HG03066 (cell line): ENCODE data around the gene GDPGP1.
A peak's percentile ranks its signal among the peaks of the same experiment; 100 is the strongest.
"Not testable (repeated sequence)": the region's sequence is repeated elsewhere in the genome, so short reads cannot be mapped to it uniquely, and the experiment has no call there.

Experiments
- ATAC-seq: cut with Tn5 transposase; IDR thresholded peaks from one replicate; pipeline ENCODE4 v1.9.1; 2021; ENCODE audit warnings: low read depth; ENCODE audit not compliant: unreplicated experiment

GDPGP1 gene, protein sequence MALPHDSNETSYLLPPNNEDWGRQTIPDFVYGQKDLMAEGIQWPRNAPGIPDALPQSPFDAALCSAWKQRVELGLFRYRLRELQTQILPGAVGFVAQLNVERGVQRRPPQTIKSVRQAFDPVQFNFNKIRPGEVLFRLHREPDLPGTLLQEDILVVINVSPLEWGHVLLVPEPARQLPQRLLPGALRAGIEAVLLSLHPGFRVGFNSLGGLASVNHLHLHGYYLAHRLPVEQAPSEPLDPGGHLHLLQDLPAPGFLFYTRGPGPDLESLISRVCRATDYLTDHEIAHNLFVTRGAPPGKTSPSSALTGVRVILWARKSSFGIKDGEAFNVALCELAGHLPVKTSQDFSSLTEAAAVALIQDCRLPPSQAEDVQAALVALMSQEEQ

DNA sequence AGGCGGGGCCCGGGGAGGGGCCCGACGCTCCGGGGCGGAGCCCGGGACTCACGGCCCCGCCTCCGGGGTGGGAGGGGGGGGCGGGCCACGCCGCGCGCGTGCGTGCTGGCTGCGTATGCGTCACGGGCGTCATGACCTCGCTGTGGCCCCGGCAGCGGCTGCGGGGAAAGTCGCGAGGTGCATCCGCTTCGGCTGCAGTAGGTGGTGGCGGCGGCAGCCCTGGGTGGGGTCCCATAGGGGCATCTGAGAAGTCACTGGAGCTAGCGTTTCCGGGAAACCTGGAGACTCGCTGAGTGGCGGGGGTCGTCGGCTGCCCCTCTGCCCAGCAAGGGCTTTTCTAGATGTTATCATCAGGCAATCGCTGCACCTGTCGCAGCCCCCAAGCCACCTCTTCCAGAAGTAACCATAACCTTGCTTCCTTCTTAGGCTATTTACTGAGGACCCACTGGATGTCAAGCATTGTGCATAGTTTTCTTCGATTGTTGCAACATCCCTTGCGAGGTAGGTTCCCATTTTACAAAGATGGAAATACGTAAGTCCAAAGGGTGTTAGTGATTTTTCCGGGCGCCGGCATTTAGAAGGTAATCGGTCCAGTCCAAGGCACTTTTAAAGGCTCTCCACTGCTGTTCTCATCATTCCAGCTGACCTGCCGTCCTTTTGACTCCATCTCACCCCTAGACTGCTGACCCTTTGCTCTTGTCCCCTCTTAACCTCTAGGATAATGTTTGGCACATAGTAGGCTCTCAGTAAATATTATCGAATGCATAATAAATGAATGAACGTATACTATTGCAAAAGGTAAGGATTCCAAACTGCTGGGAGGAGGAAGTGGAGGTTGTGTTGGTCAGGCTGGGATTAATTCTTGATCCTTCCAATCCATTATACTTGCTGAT lies at the start of gene GDPGP1:
Gene GDPGP1, plus strand, starts transcription at position 114 of the 893 bp plus-strand sequence. CDS start 6,700 bp downstream, outside the sequence.
- ATAC-seq: peak; percentile 52

DNA sequence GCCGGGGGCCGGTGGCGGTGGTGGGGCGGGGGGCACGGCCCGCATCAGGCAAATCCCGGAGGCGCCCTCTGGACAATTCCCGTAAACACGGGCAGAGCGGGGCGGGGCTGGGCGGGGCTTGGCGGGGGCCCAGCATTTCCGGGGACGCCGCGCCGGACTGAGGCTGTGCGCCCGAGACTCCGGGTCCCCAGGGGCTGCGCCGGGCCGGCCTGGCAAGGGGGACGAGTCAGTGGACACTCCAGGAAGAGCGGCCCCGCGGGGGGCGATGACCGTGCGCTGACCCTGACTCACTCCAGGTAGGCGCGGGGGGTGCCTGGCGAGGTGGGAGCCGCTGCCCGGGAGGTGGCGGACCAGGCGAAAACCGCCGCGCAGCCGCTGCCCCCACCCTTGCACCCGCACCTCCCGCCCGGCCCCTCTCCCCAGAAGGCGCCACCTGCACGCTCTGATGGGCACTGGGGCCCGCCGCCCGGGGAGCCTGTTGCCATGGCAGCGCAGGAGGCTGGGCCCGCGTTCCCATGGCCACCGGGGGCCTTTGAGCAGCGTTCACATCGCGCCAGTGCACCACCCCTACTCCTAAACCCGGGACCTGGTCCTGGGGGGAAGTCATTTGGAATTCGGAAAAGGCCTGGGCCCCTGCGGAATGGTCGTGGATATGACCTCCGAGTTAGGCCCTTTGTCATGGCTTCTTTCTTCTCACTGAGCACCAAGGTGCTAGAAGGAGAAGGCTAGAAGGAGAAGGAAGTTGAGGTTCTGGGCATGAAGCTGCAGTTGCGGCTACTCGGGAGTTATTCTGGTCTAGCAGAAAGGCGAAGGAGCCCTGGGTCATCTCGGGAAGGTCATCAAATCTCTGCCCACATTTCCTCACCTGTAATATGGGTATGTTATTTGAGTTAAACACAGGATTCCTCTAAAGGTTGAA lies 49.0 kb upstream of the GDPGP1 start:
- peak; percentile 53 for ATAC-seq

DNA sequence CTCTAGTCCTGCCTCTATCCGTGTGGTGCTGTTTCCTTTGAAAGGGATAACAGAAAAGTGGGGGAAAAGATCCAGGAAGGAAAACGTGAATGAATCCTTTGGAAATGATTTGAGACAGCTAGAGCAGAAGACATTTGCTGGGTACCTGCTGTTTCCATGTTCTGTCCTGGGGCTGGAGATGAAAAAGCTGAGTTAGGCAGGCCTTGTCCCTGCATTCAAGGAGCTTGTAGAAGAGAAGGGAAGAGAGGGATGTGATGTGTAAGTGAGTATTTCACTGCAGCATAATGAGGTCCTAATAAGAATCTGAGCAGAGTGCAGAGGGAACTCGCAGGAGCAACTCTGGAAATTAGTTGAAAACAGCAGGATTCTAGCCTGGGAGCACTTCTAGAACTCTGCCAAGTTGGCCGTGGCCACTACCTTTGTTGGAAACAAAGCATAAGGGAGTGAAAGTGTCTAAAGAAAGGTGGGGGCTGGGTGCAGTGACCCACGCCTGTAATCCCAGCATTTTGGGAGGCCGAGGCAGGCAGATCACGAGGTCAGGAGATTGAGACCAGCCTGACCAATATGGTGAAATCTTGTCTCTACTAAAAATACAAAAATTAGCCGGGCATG lies 46.6 kb upstream of the GDPGP1 start:
- ATAC-seq: no peak

DNA sequence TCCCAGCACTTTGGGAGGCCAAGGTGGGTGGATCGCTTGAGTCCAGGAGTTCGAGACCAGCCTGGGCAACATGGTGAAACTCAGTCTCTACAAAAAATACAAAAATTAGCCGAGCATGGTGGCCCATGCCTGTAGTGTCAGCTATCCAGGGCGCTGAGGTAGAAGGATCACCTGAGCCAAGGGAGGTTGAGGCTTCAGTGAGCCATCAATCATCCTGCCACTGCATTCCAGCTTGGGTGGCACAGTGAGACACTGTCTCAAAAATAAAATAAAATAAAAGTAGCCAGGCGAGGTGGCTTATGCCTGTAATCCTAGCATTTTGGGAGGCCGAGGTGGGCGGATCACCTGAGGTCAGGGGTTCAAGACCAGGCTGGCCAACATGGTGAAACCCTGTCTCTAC lies 45.9 kb upstream of the GDPGP1 start:
- ATAC-seq: not testable (repeated sequence)

DNA sequence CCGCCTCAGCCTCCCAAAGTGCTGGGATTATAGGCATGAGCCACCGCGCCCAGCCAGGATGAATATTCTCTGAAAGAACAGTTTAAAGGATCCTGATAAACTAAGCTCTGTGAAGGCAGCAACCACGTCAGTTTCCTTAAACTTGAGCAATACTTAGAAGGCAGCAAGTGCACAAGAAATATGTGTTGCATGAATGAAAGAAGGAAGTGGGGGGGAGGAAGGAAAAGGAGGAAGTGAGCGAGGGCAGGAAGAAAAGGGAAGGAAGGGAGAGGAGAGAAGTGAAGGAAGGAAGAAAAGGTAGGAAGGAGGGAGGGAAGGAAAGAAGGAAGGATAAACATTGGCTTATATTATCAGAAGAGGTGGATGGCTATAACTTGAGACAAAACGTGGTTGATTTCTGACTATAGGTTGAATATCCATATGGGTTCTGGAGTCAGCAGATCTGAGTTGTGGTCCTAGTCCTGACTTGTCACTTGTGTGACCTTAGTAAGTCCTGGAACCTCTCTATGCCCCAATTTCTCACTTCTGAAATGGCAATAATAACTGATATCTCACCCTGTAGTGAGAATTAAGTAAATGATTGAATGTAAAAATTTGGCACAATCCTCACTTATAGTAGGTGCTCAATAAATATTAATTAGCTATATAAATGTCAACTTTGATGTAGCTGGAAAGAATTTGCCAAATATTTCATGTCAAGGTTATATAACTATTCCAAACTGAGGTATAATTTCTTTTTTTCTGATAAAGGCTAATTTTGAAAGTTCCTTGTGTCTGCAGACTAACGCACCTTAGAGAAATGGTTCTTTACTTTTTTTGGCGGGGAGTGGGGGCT lies 44.9 kb upstream of the GDPGP1 start:
- ATAC-seq: no peak

DNA sequence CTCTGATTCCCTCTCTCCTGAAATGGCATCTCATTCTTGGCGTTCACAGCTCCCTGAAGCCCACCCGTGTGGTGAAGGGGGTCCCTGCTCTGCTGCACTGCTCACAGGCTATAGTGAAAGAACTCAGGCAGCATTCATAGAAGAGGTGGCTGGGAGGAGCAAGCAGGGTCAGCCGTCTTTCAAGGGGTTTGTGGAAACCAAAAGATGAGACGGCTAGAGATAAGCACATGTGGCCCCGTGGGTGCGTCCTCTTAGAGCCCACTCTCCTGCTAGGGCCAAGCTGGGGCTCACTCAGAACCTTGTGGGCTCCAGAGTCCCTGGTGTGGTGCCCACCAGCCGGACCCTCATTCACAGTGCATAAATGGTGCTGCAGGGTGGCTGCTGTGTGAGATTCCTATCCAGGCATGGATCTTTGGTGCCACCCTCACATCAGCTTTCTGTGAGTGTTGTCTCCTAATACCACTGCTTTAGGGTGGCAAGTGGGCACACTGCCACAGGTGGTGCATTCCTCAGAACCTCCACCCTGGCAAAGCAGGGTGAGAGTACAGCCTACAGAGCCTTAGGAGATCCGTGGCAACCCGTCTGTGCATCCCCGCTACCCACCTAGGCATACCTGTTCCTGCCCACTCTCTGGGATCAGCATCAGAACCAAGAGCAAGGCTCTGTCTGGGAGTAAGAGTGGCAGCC lies 44.1 kb upstream of the GDPGP1 start:
- ATAC-seq: no peak

DNA sequence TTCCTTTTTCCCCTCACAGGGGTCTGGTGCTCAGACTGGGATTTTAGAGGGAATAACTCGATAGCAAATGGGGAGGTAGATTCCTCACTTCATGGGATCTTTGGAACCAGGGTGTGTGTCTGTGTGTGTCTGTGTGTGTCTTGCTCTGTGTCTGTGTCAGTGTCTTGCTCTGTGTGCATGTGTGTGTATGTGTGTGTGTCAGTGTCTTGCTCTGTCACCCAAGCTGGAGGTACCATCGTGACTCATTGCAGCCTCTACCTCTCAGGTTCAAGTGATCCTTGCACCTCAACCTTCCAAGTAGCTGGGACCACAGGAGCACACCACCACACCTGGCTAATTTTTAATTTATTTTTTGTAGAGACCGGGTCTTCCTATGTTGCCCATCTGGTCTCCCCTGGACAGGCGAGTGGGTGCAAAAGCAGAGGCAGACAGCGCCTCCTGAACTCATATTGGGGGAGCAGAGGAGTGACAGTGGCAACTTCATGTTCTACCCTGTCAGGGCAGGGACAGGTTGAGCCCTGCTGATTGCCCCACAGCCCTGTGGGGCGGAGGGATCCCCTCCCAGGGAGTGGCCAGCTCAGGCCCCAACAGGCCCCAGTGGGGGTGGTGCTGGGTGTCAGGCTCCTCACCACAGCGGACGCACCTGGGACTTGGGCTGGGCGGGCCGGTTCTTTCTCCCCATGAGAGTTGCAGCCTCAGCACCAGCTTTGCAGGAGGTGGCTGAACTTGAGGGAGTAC lies 43.2 kb upstream of the GDPGP1 start:
- ATAC-seq: peak; percentile 55

DNA sequence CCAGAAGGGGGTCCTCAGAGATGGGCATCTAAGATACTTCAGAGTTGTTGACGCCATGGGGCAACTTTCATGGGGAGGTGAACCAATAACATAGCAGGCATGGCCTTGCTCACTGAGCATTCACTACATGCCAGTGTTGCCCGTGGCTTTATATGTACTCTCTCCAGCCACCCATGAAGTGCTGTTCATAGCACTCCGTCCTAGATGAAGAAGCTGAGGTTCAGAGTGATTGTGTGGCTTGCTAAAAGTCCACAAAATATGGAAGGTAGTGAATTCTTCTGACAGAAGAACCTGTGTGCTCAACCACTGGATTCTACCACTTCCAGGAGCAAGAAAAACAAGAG lies 42.7 kb upstream of the GDPGP1 start:
- ATAC-seq: peak; percentile 10

DNA sequence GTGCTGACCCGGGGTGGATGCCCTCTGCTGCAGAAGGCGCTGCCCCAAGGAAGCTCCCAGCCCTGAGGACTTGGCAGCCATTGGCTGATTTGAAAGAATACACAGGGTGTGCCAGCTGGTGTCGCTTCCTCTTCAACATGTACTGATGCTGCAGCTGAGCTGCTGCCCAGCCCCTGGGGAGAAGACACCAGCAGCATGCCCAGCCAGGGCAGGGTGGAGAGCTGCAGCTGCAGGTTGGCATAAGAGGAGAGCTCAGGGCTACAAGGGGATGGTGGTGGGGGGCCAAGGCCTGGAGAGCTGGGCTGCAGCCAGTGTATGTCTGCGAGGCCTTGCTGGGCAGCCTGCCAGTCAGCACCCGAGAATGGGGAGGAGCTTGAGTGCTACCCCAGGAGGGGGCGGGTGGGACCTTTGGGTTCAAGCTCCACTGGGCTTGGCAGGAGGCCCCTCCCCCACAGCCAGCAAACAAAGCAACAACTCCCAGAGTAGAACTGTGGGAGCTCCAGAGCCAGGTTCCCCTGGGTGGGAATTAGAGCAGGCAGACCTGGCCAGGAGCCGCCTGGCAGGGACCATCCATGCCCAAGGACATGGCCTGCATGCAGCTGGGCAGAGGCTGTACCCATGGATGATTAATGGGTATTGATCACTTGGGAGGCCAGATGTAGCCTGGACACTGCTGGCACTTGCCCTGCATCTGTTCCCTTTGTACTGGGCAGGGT lies 42.1 kb upstream of the GDPGP1 start:
- ATAC-seq: peak; percentile 65

DNA sequence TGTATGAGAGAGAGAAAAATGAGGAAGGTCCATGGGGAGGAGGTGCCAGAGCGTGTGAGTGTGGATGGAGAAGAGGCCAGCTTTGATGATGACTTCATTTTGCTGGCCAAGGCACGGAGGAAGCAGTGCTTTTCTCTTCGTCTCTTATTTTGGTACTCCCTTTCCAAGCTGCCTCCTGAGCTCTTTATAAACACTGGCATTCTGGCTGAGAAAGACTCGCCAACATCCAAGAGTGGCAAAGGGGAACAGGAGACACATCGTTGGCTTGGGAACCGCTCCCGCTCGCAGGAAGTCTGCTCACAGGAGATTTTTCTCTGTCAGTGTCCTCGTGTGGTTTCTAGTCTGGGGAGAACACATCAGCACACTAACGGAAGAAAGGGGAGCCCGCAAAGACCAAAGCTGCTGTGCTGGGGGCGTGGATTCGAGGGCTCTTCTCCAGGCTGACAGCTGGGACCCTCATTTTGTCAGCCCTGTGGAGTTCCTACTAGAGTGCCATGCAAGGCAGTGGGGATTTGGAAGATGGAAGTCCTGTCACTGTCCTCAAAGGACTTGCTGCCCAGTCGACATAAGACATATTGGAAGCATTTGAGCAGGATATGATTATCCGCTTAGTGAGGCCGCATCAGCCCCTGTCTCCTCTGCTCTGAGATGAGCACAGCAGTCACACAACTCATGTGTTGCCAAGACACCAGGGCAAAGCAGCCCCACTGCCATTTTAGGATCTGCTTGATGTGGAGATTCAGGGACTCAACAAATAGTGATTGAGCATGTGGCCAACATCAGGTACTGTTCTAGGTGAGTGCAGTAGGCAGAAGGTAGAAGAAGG lies 40.8 kb upstream of the GDPGP1 start:
- ATAC-seq: no peak

DNA sequence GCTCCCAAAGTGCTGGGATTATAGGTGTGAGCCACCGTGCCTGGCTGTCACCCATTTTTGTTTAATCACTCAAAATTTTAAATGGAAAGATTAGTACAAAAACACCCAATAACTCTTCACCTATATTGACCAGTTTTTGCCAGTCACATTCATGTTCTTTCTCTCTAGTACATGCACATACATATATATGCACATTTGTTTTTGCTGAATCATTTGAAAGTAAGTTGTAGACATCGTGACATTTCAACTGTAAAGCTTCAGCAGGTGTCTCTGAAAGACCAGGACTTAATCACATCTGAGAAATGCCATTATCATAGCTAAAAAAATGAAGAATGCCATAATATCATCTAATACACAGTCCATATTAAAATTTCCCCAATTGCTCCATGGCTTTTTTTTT lies 39.4 kb upstream of the GDPGP1 start:
- ATAC-seq: no peak

DNA sequence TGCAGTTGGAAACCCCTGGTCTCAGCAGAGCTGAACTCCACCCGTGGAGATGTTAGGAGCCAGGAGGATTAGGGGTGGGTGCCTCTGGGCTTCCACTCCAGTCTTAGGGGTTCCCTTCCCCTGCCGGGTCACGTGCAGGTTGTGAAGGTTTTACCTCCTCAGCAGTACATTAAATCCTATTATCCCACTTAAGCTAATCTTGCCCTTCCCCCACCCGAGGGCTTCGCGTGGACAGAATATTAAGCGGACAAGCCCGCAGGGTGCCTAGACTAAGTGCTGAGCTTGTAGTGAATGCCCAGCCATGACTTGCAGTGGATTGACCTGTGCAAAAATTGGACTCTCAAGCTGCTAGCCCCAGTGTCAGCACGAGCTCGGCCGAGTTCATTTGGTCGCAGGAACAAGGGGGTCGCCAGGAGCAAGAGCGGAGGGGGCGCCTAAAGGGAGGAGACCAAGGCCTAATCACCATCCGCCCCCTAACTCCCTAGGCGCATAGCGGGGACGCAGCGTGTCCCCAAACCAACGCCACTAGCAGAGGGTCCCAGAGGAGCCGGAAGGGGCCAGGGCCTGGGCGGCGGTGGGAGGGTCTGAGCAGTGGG lies 33.4 kb upstream of the GDPGP1 start:
- ATAC-seq: peak; percentile 33

DNA sequence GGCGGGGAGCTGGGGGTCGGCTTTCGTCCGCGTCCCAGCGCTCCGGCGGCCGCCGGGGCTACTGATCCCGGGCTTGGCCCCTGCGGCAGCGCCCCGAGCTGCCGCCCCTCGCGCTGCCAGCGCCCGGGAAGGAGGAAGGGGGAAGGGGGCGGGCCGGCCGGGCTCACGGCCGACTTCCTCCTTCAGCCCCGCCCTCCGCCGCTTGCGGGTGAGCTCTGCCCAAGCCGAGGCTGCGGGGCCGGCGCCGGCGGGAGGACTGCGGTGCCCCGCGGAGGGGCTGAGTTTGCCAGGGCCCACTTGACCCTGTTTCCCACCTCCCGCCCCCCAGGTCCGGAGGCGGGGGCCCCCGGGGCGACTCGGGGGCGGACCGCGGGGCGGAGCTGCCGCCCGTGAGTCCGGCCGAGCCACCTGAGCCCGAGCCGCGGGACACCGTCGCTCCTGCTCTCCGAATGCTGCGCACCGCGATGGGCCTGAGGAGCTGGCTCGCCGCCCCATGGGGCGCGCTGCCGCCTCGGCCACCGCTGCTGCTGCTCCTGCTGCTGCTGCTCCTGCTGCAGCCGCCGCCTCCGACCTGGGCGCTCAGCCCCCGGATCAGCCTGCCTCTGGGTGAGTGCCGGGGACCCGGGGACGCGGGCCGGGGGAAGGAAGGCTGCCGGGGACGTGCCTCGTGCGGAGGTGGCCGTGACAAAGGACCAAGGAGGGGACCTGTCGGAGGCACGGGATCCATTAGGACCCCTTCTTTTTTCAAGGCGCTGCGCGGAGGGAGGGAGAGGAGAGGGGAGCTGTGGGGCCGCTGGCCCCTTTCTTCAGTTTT lies 32.7 kb upstream of the GDPGP1 start, which contains the start of gene SEMA4B:
Gene SEMA4B, plus strand, starts transcription at position 201 of the 814 bp plus-strand sequence. Its CDS starts 249 bp downstream, at position 450.
- ATAC-seq: peak; percentile 84

DNA sequence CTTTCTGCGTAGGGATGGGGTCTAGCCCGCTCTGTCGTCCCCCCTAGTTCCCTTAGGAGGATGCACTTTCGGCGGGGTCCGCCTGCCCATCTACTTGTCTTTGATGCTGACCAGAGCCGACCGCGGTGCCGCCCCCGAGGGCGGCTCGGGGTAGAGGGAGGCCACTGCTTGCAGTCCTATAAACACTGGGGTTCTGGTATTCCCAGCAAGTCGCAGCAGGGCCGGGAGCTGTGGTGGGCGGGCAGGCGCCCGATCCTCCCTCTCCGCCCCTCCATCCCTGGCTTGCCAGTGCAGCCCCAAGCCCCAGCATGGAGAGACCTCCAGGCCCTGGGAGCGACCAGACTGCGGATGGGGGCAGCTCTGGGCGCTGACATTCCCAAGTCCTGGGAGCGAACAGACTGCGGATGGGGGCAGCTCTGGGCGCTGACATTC lies 32.0 kb upstream of the GDPGP1 start:
- ATAC-seq: no peak

DNA sequence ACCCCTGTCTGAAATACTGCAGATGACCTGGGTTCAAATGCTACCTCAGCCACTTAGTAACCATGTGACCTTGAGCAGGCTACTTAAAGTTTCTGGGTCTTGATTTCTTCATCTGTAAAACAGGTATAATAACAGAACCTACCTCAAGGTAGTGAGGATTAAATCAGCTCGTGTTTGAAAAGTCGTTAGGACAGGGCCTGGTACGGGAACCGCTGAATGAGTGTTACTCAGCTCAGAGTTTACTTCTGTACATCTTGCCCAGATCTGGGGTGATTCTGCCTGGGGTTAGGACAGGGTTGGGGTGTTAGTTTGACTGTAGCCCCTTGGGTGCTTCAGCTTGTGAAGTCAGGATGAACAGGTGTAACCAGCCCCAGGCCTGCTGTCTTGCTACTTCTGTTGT lies 31.1 kb upstream of the GDPGP1 start:
- no peak for ATAC-seq
